ENCODE measurements around the gene ABCF2.

- TF ChIP-seq EGR1 (IDR thresholded peaks at IDR 0.05; ENCODE audit: low read depth) (no peak), EZH2phosphoT487 (IDR thresholded peaks at IDR 0.05; ENCODE audit: borderline replicate concordance) (no peak), ZNF274 (IDR thresholded peaks at IDR 0.05; ENCODE audit: low read depth, low read length) (no peak), CTCF (IDR thresholded peaks at IDR 0.05 in 2 of 3, conservative IDR thresholded peaks at IDR 0.05 in 1 of 3; ENCODE audit: borderline replicate concordance in 1 of 3, insufficient read depth in 1 of 3, low read depth in 2 of 3, low read length in 2 of 3) (no peak), POLR2A (IDR thresholded peaks at IDR 0.05; ENCODE audit: borderline replicate concordance, extremely low read depth, insufficient read depth, insufficient read length) (no peak), MAX (IDR thresholded peaks at IDR 0.05) (no peak), POLR2AphosphoS5 (IDR thresholded peaks at IDR 0.05; ENCODE audit: low read depth, low read length) (no peak), RAD21 (IDR thresholded peaks at IDR 0.05; ENCODE audit: low read depth) (no peak), EZH2 (IDR thresholded peaks at IDR 0.05) (no peak), ZFX (IDR thresholded peaks at IDR 0.05) (no peak)
Observed at GRCh38 chr7:151218170-151218569, 8.8 kb downstream of the ABCF2 start.
